H1 (cell line): ENCODE measurements around the gene AMY1B. TPM values are rescaled to one million over a fixed set of nuclear protein-coding genes. Genes with fewer than 3 reads are reported as not detected.
"Not testable (repeated sequence)": the region's sequence is repeated elsewhere in the genome, so short reads cannot be mapped to it uniquely, and the experiment has no call there.

Source experiments
- CTCF ChIA-PET: fragments of 300-600 bp; sonication (Branson Sonifier 250); formaldehyde crosslinking; loops from one replicate; lab custom pipeline; 2021; ENCODE audit not compliant: partially characterized antibody; lab: Charles Lee
- POLR2A ChIA-PET: fragments of 300-600 bp; sonication (Branson Sonifier 250); formaldehyde crosslinking; loops from one replicate; lab custom pipeline; 2021; ENCODE audit warnings: inconsistent platforms; ENCODE audit not compliant: partially characterized antibody; lab: Charles Lee
- DNase-seq, 2 experiments: peaks; one replicate each; pipeline versions ENCODE4 v3.0.0 to v3.0.0-alpha.2; 2010 to 2022; ENCODE audit warnings: low spot score in 2 of 2, low read depth in 1 of 2, mixed read lengths in 1 of 2
- FAIRE-seq: peaks from 2 replicates; lab custom pipeline; 2011; peaks lifted over from hg19 to GRCh38; lab: Jason Lieb, UNC
- H2AFZ ChIP-seq: 2 replicates; pipeline ENCODE4 v1.8.1; 2012; ENCODE audit warnings: low read length, inconsistent platforms
- H2AK5ac ChIP-seq: 2 replicates; pipeline ENCODE4 v1.6.1; 2013; ENCODE audit warnings: low read depth, low read length
- H2BK120ac ChIP-seq: replicated peaks from 2 replicates; pipeline ENCODE3; 2013; ENCODE audit warnings: low read depth, low read length, inconsistent platforms
- H2BK12ac ChIP-seq: 2 replicates; pipeline ENCODE4 v1.6.1; 2013; ENCODE audit warnings: low read depth, low read length
- H2BK15ac ChIP-seq: 2 replicates; pipeline ENCODE4 v1.6.1; 2013; ENCODE audit warnings: low read length
- H2BK20ac ChIP-seq: 2 replicates; pipeline ENCODE4 v1.6.1; 2013; ENCODE audit warnings: low read length
- H2BK5ac ChIP-seq: 2 replicates; pipeline ENCODE4 v1.6.1; 2013; ENCODE audit warnings: low read depth, low read length
- H3K14ac ChIP-seq: 2 replicates; pipeline ENCODE4 v1.6.1; 2013; ENCODE audit warnings: inconsistent platforms; ENCODE audit not compliant: insufficient read length
- H3K18ac ChIP-seq: 2 replicates; pipeline ENCODE4 v1.6.1; 2013; ENCODE audit warnings: low read length; ENCODE audit errors: extremely low read depth
- H3K23ac ChIP-seq: 2 replicates; pipeline ENCODE4 v1.6.1; 2013; ENCODE audit warnings: inconsistent platforms; ENCODE audit not compliant: insufficient read length
- H3K23me2 ChIP-seq: 2 replicates; pipeline ENCODE4 v1.6.1; 2013; ENCODE audit warnings: low read depth, low read length
- H3K27ac ChIP-seq: 2 replicates; pipeline ENCODE4 v1.6.1; 2011; ENCODE audit warnings: low read depth, low read length, inconsistent platforms
- H3K27me3 ChIP-seq, 4 experiments: replicated peaks in 1 of 4; 1 replicate in 1 of 4; 2 replicates in 3 of 4; pipeline versions ENCODE4 v1.6.1 to v1.8.1; 2011 to 2013; ENCODE audit warnings: low read length in 3 of 4, mild to moderate bottlenecking in 3 of 4, inconsistent platforms in 2 of 4, mixed read lengths in 2 of 4, moderate library complexity in 1 of 4; ENCODE audit not compliant: control insufficient read depth in 3 of 4, insufficient read depth in 3 of 4; ENCODE audit errors: extremely low read depth in 1 of 4
- H3K36me3 ChIP-seq, 4 experiments: 2 replicates each; pipeline versions ENCODE4 v1.6.1 to v1.8.1; 2011 to 2013; ENCODE audit warnings: mild to moderate bottlenecking in 4 of 4, low read length in 3 of 4, moderate library complexity in 2 of 4, control low read depth in 1 of 4, inconsistent platforms in 1 of 4; ENCODE audit not compliant: insufficient read depth in 4 of 4, control insufficient read depth in 2 of 4
- H3K4ac ChIP-seq: replicated peaks from 2 replicates; pipeline ENCODE3; 2013; ENCODE audit warnings: low read length, low read depth, mixed read lengths, inconsistent platforms; ENCODE audit not compliant: insufficient read length
- H3K4me1 ChIP-seq, 4 experiments: replicated peaks in 1 of 4; 1 replicate in 1 of 4; 2 replicates in 3 of 4; pipeline versions ENCODE4 v1.6.1 to v1.8.1; 2011 to 2013; ENCODE audit warnings: low read length in 3 of 4, inconsistent platforms in 2 of 4, mixed read lengths in 1 of 4; ENCODE audit not compliant: insufficient read depth in 4 of 4, control insufficient read depth in 3 of 4
- H3K4me2 ChIP-seq, 2 experiments: 2 replicates each; pipeline versions ENCODE4 v1.6.1 to v1.8.1; 2011 to 2013; ENCODE audit warnings: low read depth in 2 of 2, low read length in 2 of 2, control low read depth in 1 of 2, inconsistent platforms in 1 of 2, mild to moderate bottlenecking in 1 of 2; ENCODE audit not compliant: insufficient read depth in 1 of 2
- H3K4me3 ChIP-seq, 4 experiments: fragments of 200-600, 300-600 bp in 1 of 4; sonication (generic), shearing (Covaris generic), sonication (Bioruptor Twin) in 1 of 4; 2 replicates each; pipeline versions ENCODE4 v1.5.1 to v1.8.1; 2011 to 2016; ENCODE audit warnings: low read length in 4 of 4, low read depth in 3 of 4, control low read depth in 2 of 4, inconsistent platforms in 2 of 4, mild to moderate bottlenecking in 2 of 4, mixed read lengths in 1 of 4, moderate library complexity in 1 of 4; ENCODE audit not compliant: insufficient read depth in 2 of 4; ENCODE audit errors: extremely low read depth in 1 of 4
- H3K56ac ChIP-seq: replicated peaks from 2 replicates; pipeline ENCODE3; 2013; ENCODE audit warnings: low read depth, mild to moderate bottlenecking, mixed read lengths, low read length, inconsistent platforms; ENCODE audit not compliant: insufficient read length
- H3K79me1 ChIP-seq: 2 replicates; pipeline ENCODE4 v1.6.1; 2013; ENCODE audit warnings: low read depth, low read length, control low read depth
- H3K79me2 ChIP-seq, 2 experiments: 2 replicates each; pipeline versions ENCODE4 v1.6.1 to v1.8.1; 2012 to 2013; ENCODE audit warnings: low read length in 2 of 2, mild to moderate bottlenecking in 2 of 2, inconsistent platforms in 1 of 2; ENCODE audit not compliant: insufficient read depth in 2 of 2, control insufficient read depth in 1 of 2
- H3K9ac ChIP-seq, 4 experiments: replicated peaks in 1 of 4; 1 replicate in 1 of 4; 2 replicates in 3 of 4; pipeline versions ENCODE4 v1.6.1 to v1.8.1; 2011 to 2013; ENCODE audit warnings: low read depth in 3 of 4, low read length in 3 of 4, control low read depth in 2 of 4, mild to moderate bottlenecking in 2 of 4, moderate library complexity in 2 of 4, inconsistent platforms in 1 of 4; ENCODE audit errors: extremely low read depth in 1 of 4
- H3K9me3 ChIP-seq, 2 experiments: 2 replicates each; pipeline versions ENCODE4 v1.6.1 to v1.8.1; 2012 to 2013; ENCODE audit warnings: mild to moderate bottlenecking in 2 of 2, moderate library complexity in 2 of 2, control low read depth in 1 of 2, inconsistent platforms in 1 of 2, low read depth in 1 of 2, low read length in 1 of 2, mixed read lengths in 1 of 2; ENCODE audit not compliant: insufficient read depth in 2 of 2
- H4K20me1 ChIP-seq, 2 experiments: replicated peaks in 1 of 2; 2 replicates each; pipeline versions ENCODE3 to v1.8.1; 2011 to 2013; ENCODE audit warnings: inconsistent platforms in 2 of 2, low read length in 2 of 2, mild to moderate bottlenecking in 1 of 2; ENCODE audit not compliant: insufficient read depth in 2 of 2, control insufficient read depth in 1 of 2
- H4K5ac ChIP-seq: 2 replicates; pipeline ENCODE4 v1.6.1; 2013; ENCODE audit warnings: low read length, low read depth, mixed read lengths, inconsistent platforms; ENCODE audit not compliant: insufficient read length
- H4K8ac ChIP-seq: 2 replicates; pipeline ENCODE4 v1.8.0; 2013; ENCODE audit warnings: mild to moderate bottlenecking, moderate library complexity, low read length, inconsistent platforms; ENCODE audit not compliant: insufficient read depth; ENCODE audit errors: extremely low read depth
- H4K91ac ChIP-seq: replicated peaks from 2 replicates; pipeline ENCODE3; 2013; ENCODE audit warnings: low read length, mixed read lengths, inconsistent platforms; ENCODE audit not compliant: insufficient read length
- WGBS, 2 experiments: shearing (Covaris generic) in 1 of 2; methylation state at CpG; one replicate each; pipeline versions ENCODE4 v1.1.6 to v1.1.7; 2013 to 2015; ENCODE audit warnings: low lambda C conversion rate in 2 of 2, mixed read lengths in 2 of 2, inconsistent platforms in 1 of 2, low coverage in 1 of 2, missing lambda C conversion rate in 1 of 2; ENCODE audit not compliant: insufficient replicate concordance in 2 of 2, insufficient coverage in 1 of 2, insufficient read length in 1 of 2; ENCODE audit errors: extremely low coverage in 1 of 2, missing lambda C conversion rate in 1 of 2; 5-methylcytosine and 5-hydroxymethylcytosine counted together
- long read RNA-seq, 2 experiments: library from RNA in 1 of 2; library from capped mRNA in 1 of 2; stranded (forward); transcript quantifications; one replicate each; pipeline ENCODE4 v2.0.0, GENCODE V29; 2021; ENCODE audit warnings: inconsistent platforms in 1 of 2
- polyA minus RNA-seq, 3 experiments: library from RNA; depleted of rRNA, polyadenylated mRNA; stranded (reverse); fragments of >200 nt; gene quantifications; 1 replicate in 2 of 3; 2 replicates in 1 of 3; pipeline ENCODE4 v1.2.3, GENCODE V29; 2011
- polyA plus RNA-seq, 7 experiments: library from polyadenylated mRNA; depleted of rRNA in 3 of 7; stranded (reverse) in 5 of 7; unstranded in 2 of 7; fragments of >200 nt in 5 of 7; fragments of 200-250 nt in 2 of 7; gene quantifications; 1 replicate in 5 of 7; 2 replicates in 1 of 7; 4 replicates in 1 of 7; pipeline versions ENCODE4 v1.2.1 to v1.2.3, GENCODE V29; 2011 to 2013; ENCODE audit warnings: missing spikeins in 2 of 7, mixed read lengths in 2 of 7
- total RNA-seq: library from RNA; stranded (reverse); fragmentation: NEBNext Ultra II Directional; extraction: Animal tissue kit (Norgen Biotek cat#: 25700); gene quantifications from 2 replicates; pipeline ENCODE4 v1.2.1, GENCODE V29; 2021

Gene AMY1B
- total RNA-seq (not detected in 2 replicates), polyA plus RNA-seq (2011; rRNA removed) (not detected in 2 replicates), polyA minus RNA-seq (2011; rRNA and poly(A)+ RNA removed) (not detected in 2 replicates)
- polyA plus RNA-seq (2011; cell fraction: cytosol; rRNA removed), result not detected
- not detected for polyA plus RNA-seq (2011; cell fraction: nucleus; rRNA removed)
- polyA plus RNA-seq (2012, experiment 1 of 2), result not detected in 4 replicates
- polyA plus RNA-seq (2012, experiment 2 of 2), result not detected
- polyA plus RNA-seq (2013, experiment 1 of 2), result not detected
- polyA plus RNA-seq (2013, experiment 2 of 2), result not detected
- polyA minus RNA-seq (2011; cell fraction: cytosol; rRNA and poly(A)+ RNA removed), result not detected
- polyA minus RNA-seq (2011; cell fraction: nucleus; rRNA and poly(A)+ RNA removed), result not detected
- long read RNA-seq, experiment 1, result 0 reads
- long read RNA-seq, experiment 2, result 0 reads

DNA sequence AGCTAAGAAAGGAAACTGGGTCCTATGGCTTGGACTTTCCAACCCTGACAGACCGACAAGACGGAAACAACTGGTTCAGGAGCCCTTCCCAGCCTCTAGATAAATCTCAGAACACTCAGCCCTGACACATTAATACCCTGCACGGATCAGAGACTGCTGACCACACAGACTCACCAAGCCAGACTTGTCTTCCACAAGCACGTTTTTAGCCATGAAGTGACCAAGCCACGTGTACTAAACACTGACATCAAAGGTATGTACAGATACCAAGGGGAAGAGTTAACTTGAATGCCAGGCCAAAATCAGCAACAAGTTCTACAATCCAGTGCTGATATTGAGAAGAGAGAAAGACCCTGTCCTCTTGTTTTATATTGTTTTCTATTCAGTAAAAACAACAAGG, at the start of gene AMY1B:
Gene AMY1B, minus strand, starts transcription at position 101 of the 400 bp plus-strand sequence. CDS start 571 bp downstream, outside the sequence.
- H4K20me1 ChIP-seq, H3K9ac ChIP-seq, H3K9me3 ChIP-seq, H3K23ac ChIP-seq, H4K8ac ChIP-seq, H2BK12ac ChIP-seq, H3K79me1 ChIP-seq, CTCF ChIA-PET, H2BK15ac ChIP-seq, H4K91ac ChIP-seq, H3K4me1 ChIP-seq, H3K4me3 ChIP-seq, H3K79me2 ChIP-seq, H3K18ac ChIP-seq, H3K56ac ChIP-seq, H4K5ac ChIP-seq, FAIRE-seq, POLR2A ChIA-PET, DNase-seq, H3K14ac ChIP-seq, H2BK120ac ChIP-seq, H2AFZ ChIP-seq, H3K27me3 ChIP-seq, H3K27ac ChIP-seq, H3K23me2 ChIP-seq, H3K4ac ChIP-seq, H2BK20ac ChIP-seq, H2AK5ac ChIP-seq, H2BK5ac ChIP-seq, H3K36me3 ChIP-seq, H3K4me2 ChIP-seq: not testable (repeated sequence)
- no CpG with 5 or more reads among the region's 5 CpGs for WGBS, 2 experiments

DNA sequence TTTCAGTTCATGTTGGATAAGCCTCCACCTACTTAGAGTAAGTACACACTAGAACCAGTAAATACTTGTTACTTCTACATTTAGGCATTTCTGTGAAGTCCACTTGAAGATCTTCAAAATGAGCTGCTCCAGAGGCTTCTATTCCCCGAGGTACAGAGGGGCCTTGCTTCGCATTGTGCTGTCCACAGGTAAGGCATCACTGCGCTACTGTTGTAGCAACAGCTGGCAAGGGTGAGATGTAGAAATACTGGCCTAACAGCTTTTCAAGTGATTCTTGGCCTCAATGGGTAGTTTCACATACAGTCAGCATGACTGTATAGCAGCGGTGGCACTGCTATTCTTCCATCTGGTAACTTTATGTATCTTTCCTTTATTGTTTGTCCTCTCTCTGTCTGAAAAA, 49.0 kb upstream of the AMY1B start:
- H3K9me3 ChIP-seq, H3K56ac ChIP-seq, H4K20me1 ChIP-seq, H2BK15ac ChIP-seq, H3K79me1 ChIP-seq, H3K23me2 ChIP-seq, H2BK12ac ChIP-seq, H3K4ac ChIP-seq, H4K91ac ChIP-seq, H3K79me2 ChIP-seq, H3K4me1 ChIP-seq, FAIRE-seq, H2AFZ ChIP-seq, H3K27me3 ChIP-seq, H3K18ac ChIP-seq, H2BK20ac ChIP-seq, H2AK5ac ChIP-seq, H4K8ac ChIP-seq, DNase-seq, POLR2A ChIA-PET, H3K27ac ChIP-seq, H2BK120ac ChIP-seq, H3K9ac ChIP-seq, H3K36me3 ChIP-seq, H3K14ac ChIP-seq, CTCF ChIA-PET, H2BK5ac ChIP-seq, H3K4me2 ChIP-seq, H4K5ac ChIP-seq, H3K4me3 ChIP-seq, H3K23ac ChIP-seq: not testable (repeated sequence)
- WGBS, 2 experiments, result no CpG with 5 or more reads among the region's 4 CpGs
